ENCODE results near the gene BHLHE40. TPM values are rescaled to one million over a fixed set of nuclear protein-coding genes. Genes with fewer than 3 reads are reported as not detected.

BHLHE40 gene
- total and polyA plus RNA-seq, 2 donors (not counting 3 experiments of a cell fraction or from before 2014, with no cell fraction given), result 40.3 to 57.9 TPM

GRCh38 chr3:5022966-5023776, 43.9 kb downstream of the BHLHE40 start:
- Histone ChIP-seq H3K9ac (replicated peaks; ENCODE audit: extremely low read depth, insufficient read depth, low read length) (peak overlapping the region; percentile 69), H3K27ac (ENCODE audit: insufficient read depth, low read depth, low read length) (peak overlapping the region; percentile 91), H3K27me3 (ENCODE audit: control insufficient read depth in 2 of 2, insufficient read depth in 2 of 2, low read length in 2 of 2) (no peaks in the 10 kb centered on the region), H3K79me2 (ENCODE audit: control insufficient read depth, insufficient read depth, low read length) (no peaks in the 10 kb centered on the region), H2AFZ (ENCODE audit: low read depth, low read length) (no peak overlapping the region), H3K4me1 (ENCODE audit: control insufficient read depth, extremely low read depth, insufficient read depth, low read length) (peaks cover 33% of the 10 kb centered on the region), H3K9me1 (replicated peaks; ENCODE audit: control insufficient read depth, extremely low read depth, insufficient read depth, low read length) (no peaks in the 10 kb centered on the region), H3K4me3 (replicated peaks in 1 of 3; ENCODE audit: insufficient read depth in 1 of 3, low read depth in 1 of 3, low read length in 3 of 3) (no peak overlapping the region), H3K4me2 (ENCODE audit: insufficient read depth, low read length) (peak overlapping the region; percentile 6), H4K20me1 (replicated peaks; ENCODE audit: control insufficient read depth, extremely low read depth, insufficient read depth, low read length) (no peaks in the 10 kb centered on the region), H3K36me3 (ENCODE audit: control insufficient read depth in 2 of 2, extremely low read depth in 1 of 2, insufficient read depth in 2 of 2, low read length in 2 of 2) (no peaks in the 10 kb centered on the region), H3K9me3 (replicated peaks; ENCODE audit: control insufficient read depth, insufficient read depth, low read length) (no peaks in the 10 kb centered on the region)
- ChIA-PET CTCF (interaction anchor here (1.2 to 10.7 kb wide), 9 partner anchors 10 to 312 kb away, joined by 4 to 327 read pairs (median 6); partner anchors contain the start of gene BHLHE40), POLR2A (interaction anchor here (0.5 to 2.7 kb wide), 6 partner anchors 20 to 297 kb away, joined by 3 to 46 read pairs (median 4); partner anchors contain the start of gene BHLHE40)
- FAIRE-seq, result peak; percentile 95
- TSS peak; percentile 50 for BruUV-seq (replicated peaks)
- peak; percentile 94 for DNase-seq (ENCODE audit: low read depth, low spot score)
- dilution Hi-C loops (cut with MboI; ENCODE audit: extremely low pct_ligation_motif_present, low sequenced_read_pairs) (no loop called here), intact Hi-C loops (cut with micrococcal nuclease) (loop anchor here (1.0 kb wide), 3 partner anchors 38 to 192 kb away; no protein-coding TSS in a partner anchor)
- TF ChIP-seq MYC (IDR thresholded peaks at IDR 0.05; ENCODE audit: low read depth, low read length) (no peak), EZH2 (IDR thresholded peaks at IDR 0.05; ENCODE audit: borderline replicate concordance, low read depth, low read length, severe bottlenecking) (no peak), POLR2A (IDR thresholded peaks at IDR 0.05; ENCODE audit: low read depth, low read length) (no peak), POLR2AphosphoS5 (IDR thresholded peaks at IDR 0.05; ENCODE audit: insufficient read depth, low read depth, low read length) (peak; percentile 79), JUN (IDR thresholded peaks at IDR 0.05; ENCODE audit: borderline replicate concordance, insufficient read depth, insufficient read length, low read depth) (peak; percentile 99), CTCF (IDR thresholded peaks at IDR 0.05; ENCODE audit: extremely low read depth in 1 of 2, insufficient read depth in 1 of 2, low read depth in 1 of 2, low read length in 2 of 2) (no peak), MAX (IDR thresholded peaks at IDR 0.05; ENCODE audit: insufficient read depth, insufficient read length) (no peak), FOS (IDR thresholded peaks at IDR 0.05; ENCODE audit: borderline replicate concordance, insufficient read depth, low read length) (peak; percentile 89), GATA2 (IDR thresholded peaks at IDR 0.05; ENCODE audit: insufficient read depth, insufficient read length, low read depth, low read length) (no peak)
